Inflammatory macrophage treated with lipopolysaccharide for 1 hour (primary cell): ENCODE measurements around the gene NFKBIL1.

Source experiments
- DNase-seq, 2 donors: peaks; one replicate each; pipeline ENCODE4 v3.0.0-alpha.2; 2020 to 2022

Gene NFKBIL1

DNA sequence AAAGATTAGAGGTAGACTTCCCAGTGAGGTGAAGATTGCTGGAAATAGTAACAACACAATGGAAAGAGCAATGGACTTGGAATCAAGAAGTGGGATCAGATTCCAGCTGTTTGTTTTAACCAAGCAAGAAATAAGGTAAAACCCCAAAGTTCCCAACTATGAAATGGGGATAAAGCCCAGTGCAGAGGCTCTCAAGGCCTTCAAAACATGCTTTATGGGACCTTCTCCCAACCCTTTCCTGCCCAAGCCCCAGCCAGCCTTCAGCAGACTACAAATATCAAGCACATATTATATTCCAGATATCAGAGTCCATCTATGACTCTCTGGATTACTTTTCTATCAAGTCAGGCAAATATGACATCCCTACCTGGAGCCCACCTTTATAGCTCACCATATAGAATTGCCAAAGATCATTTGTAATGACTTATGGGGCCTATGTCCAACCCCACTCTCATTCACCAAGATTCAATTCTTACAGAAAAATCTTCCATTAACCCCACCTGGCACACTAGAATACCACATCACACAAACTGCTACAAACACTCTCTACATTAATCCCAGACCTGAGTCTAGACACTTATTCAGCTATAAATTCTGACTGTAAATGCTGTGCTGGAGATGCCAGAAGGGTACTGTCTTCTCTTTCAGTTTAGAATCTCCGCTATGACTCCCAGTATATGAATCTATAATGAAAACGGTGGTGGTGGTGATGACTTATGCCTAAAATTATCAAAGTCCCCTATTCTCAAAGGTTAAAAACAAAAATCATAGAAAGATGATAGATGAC, 11.7 kb upstream of the NFKBIL1 start:
- no peak for DNase-seq

DNA sequence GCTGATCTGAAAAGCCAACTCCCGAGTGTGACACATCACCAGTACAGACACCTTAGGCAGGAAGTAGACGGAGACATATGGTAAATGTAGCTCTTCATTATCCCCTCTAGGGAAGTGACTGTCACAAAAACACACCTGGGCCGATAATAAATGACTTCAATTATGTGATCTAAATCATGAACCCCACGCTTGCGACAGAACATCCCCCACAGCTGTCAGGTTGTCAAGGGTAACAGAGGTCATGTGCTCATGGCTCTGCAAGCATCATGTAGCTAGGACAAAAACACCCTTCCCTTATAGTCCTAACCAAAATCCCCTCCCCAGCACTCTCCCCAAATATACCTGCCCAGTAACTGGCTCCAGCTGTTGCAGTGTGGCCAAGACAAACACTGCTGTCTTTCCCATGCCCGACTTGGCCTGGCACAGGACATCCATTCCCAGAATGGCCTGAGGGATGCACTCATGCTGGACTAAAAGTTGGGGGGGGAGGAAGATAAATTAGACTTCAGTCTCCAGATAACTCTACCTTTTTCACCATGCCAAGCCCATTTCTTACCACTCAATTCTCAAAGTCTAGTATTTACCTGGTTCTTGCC, 8.5 kb upstream of the NFKBIL1 start:
- no peak for DNase-seq

DNA sequence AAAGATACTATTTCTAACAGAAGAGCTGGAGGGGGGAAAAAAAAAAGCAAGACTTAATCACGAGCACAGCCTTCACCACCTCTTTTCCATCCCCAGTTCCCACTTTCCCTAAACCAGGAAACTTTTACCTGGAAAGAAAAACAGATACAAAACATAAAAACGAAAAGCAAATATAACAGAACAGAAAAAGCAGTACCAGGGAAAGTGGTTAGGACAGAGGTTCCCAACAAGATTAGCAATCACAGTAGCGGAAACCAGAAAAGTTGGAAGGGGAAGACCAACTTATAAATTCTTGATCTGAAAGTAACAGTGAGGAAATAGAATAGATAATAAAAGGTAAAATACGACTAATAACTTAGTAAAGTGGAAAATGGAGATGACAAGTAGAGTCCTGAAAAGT, 6.8 kb upstream of the NFKBIL1 start:
- DNase-seq: no peak

DNA sequence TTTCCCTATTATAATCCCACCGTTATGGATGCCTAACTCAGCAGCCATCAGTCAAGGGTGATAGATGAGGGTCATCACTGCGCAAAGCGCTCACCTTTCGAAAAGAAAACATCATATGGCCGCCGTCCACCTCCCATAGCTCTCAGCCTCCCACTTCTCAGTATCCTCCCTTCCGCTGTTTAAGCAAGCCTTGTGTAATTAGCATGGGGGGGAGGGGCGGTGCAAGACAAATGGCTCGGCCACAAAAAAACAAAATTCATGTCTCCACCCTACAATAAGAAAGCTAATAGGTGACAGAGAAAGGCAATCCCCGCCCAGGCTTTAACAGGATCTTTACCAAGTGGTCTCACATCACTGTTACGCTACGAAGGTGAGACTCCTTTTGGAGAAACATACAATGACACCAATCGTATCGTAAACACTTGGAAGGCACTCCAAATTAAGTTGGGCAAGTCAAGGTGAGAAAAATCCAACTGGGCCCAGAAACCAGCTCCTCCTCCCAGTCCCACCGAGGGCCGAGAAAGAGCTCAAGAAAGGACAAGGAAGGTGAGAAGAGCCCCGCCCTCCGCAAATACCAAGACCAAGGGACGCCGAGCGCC, 6.2 kb upstream of the NFKBIL1 start:
- peak in 1 of 2 donors; percentile 66 for DNase-seq

DNA sequence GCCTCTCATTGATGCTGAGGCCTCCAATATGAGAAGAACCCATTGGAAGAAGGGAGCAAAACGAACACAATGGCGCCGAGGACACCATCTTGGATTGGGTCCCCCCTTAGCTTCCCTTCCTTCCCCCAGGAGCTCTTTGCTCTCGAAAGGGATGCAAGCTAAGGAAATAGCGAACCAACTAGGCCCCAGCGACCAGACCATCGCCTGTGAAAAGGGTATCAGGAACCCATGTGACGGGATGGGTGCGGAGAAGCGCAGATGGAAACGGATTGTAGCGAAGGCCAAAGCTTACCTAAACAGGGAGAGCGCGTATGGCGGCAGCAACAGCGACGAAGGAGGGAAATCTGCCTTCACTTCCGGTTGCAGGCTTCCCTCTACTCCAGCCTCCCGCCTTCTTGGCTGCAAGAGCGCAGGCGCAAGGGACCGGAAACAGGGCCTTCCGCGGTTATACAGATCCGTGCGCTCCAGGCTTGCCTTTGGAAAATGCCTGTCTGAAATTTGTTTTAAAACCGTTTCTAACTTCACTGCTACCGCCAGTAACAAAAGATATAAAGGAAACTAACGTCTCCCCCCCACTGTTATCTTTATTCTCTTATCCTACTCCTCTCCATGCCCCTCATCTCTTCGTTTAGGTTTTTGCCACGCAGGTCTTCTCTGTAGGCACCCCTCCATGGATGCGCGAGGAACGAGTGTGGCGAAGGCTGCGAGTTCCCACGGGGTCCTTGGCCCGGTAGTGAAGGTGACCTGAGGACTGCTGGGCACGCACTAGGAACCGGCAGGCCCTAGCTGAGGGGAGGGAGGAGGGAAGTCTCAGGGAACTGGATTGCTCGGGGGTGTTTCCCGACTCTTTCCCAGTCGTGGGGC, 5.5 kb upstream of the NFKBIL1 start, which contains the start of gene DDX39B:
Gene DDX39B, minus strand, starts transcription at position 346 of the 864 bp plus-strand sequence. CDS start 1,471 bp downstream, outside the sequence.
- DNase-seq: peak; percentile 95 to 96

DNA sequence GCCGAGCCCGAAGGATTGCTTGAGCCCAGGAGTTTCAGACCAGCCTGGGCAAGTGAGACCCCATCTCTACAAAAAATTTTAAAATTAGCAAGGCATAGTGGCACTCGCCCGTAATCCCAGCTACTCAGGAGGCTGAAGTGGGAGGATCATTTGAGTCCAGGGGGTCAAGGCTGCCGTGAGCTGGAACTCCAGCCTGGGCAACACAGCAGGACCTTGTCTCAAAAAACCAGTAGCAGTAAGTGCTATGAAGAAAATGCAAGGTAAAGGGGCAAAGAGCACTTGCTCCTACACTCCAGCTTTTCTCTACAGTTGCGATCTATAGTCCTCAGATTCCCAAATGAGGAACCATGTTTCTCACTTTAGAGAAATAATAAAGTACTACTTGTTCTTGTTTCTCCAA, 3.8 kb upstream of the NFKBIL1 start:
- no peak for DNase-seq

DNA sequence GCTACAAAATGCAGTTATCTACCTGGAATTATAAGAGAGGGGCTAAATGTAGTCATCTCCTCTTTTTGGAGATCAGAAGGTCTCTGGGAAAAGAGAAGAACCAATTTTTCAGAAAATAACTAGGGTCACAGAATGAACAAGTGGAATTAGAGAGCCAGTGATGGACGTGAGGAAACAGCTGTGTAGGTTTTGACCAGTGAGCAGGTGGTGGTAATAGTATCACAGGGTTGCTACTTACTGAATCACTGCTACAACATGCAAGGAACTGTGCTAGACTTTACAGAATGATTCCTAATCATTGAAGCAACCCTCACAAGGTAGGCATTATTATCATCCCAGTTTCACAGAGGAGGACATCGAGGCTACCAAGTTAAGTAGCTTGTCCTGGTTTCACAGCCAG, 2.7 kb upstream of the NFKBIL1 start:
- DNase-seq: no peak

DNA sequence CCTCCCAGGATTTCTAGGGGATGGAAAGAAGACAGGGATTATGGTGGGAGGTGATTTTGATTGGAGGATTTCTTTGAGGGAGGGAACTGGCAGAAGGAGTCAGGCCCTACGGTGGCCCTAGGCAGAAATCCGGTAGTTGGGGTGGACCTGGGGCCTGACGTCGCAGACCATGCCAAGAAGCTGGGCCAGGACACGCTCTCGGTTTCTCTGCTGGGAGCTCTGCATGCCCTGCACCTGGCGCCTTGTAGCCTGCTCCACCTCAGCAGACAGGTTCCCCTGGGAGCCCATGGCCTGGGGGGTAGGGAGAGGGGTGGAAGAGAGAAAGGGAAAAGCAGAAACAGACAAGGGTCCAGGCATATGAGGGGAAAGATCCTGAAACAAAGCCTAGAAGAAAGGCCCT, 2.1 kb upstream of the NFKBIL1 start:
- no peak for DNase-seq

DNA sequence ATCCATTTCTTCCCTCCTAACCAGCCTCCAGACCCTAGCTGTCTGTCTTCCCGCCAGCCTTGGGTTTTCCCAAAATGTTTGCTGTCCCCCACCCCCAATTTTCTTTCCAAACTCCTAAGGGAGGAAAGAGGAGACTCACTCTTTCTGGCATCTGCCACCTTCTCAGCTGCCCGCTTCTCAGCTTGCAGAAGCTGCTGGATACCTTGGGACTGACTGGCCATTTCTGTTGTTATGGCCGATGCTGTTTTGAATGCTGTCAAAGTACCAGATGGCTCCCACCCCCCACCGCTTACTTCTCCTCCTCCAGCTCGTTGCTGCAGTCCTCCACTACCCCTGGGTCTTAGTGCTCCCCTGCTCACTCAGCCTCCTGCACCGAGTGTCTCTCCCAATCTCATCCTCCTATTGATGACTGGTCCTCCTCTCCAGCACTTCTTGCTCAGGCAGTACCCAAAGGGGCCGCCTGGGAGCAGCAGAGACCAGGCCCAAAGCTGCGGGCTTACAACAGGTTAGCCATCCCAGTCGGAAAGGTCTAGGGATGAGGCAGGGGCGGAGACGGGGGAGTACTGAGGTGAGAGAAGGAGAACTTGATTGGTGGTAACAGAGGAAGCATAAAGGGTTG, 960 bp upstream of the NFKBIL1 start, which contains the start of gene ATP6V1G2:
Gene ATP6V1G2, minus strand, starts transcription at position 270 of the 619 bp plus-strand sequence. Its CDS starts 49 bp downstream, at position 221.
- DNase-seq: peak; percentile 54 to 85

DNA sequence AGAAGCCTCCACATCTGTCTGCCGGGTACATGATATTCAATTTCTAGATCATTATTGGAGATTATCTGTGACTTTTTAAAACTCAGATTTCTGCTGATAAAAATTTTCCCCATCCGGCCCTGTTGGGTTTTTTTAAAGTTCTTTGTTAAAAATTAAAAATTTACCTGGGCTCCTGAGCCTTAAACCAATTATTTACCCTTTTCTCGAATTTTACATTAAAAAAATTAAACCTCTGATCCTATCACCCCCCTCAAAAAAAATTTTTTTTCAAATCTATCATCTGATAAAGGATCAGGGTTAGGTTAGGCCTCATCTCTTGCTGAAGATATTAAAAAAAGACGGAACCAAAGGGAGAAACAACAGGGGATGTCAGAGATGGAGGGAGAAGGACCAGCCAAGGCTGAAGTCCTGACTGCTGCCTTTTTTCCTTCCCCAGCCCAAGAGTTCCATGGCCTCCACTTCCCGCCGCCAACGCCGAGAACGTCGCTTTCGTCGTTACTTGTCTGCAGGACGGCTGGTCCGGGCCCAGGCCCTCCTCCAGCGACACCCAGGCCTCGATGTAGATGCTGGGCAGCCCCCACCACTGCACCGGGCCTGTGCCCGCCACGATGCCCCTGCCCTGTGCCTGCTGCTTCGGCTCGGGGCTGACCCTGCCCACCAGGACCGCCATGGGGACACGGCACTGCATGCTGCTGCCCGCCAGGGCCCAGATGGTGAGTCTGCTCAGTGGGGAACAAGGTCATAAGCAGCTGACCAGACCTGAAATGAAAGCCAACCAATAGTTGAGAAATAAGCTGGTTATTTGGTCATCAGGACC, 527 bp downstream of the NFKBIL1 start:
- DNase-seq: peak; percentile 34 to 60

DNA sequence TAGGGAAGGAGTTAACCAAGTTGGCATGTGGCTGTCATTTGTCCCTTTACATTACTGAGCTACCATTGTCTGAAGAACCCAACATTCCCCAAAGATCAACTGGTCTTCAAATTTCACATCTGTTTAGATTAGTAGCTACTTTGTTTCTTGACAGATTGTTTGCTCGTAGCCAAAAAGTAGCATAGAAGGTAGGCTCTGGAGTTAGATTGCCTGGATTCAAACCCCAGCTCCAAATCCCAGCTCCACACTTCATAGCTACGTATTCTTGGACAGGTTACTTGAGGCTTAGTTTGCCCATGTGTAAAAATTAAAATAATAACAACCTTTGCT, 1.1 kb downstream of the NFKBIL1 start:
- no peak for DNase-seq

DNA sequence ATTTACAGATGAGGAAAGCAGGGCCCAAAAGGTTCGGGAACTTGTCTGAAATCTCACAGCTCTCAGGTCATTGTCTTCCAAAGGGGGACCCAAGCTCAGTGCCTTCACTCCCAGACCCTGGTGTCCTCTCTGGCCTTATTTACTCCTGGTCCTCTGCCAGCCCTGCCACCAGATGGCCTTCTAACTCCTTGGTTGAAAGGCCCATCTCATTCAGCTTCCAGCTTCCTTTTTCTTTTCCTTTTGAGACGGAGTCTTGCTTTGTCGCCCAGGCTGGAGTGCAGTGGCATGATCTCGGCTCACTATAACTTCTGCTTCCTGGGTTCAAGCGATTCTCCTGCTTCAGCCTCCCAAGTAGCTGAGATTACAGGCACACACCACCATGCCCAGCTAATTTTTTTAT, 4.0 kb downstream of the NFKBIL1 start:
- peak; percentile 85 to 89 for DNase-seq

DNA sequence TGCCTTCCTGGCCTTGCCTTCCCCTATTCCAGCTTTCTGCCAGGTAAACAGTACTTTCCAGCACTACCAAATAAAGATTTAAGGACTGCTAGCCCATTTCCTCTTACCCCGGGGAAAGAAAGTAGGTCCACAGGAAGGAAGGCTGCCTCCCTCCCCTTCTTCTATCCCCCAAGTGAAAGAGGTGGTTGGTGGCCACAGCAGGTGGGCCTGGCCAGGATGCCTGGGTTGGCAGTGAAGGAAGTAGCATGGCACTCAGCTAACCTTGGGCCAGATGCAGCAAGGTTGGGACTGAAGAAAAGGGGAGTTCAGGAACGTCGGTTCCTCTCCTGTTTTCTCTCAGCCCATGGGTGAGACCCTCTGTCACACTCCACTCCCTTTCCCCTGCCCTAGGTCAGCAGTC, 8.9 kb downstream of the NFKBIL1 start:
- no peak for DNase-seq

DNA sequence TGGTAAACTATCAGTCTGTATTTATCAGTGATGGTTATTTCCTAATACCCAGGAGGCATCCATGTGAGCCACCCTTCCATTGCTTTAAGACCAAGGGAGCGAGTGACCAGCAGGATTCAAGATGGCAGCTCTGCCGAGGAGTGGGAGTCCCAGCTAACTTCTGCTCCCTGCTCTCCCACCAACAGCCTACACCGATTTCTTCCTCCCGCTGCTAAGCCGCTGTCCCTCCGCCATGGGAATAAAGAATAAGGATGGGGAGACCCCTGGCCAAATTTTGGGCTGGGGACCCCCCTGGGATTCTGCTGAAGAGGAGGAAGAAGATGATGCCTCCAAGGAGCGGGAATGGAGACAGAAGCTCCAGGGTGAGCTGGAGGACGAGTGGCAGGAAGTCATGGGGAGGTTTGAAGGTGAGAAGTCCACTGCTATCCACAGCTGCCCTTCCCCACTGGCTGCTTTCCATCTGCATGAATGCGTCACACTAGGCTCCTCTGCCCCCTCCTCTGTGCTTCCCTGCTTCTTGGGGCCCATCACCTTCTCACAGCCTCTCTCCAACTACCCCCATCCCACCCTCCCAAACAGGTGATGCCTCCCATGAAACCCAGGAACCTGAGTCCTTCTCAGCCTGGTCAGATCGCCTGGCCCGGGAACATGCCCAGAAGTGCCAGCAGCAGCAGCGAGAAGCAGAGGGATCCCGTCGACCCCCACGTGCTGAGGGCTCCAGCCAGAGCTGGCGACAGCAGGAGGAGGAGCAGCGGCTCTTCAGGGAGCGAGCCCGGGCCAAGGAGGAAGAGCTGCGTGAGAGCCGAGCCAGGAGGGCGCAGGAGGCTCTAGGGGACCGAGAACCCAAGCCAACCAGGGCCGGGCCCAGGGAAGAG, 10.3 kb downstream of the NFKBIL1 start:
- no peak for DNase-seq

DNA sequence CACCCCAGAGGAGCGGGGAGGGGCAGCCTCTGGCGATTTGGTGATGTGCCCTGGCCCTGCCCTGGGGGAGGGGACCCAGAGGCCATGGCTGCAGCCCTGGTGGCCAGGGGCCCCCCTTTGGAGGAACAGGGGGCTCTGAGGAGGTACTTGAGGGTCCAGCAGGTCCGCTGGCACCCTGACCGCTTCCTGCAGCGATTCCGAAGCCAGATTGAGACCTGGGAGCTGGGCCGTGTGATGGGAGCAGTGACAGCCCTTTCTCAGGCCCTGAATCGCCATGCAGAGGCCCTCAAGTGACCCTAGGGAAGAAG, 10.9 kb downstream of the NFKBIL1 start:
- no peak for DNase-seq

DNA sequence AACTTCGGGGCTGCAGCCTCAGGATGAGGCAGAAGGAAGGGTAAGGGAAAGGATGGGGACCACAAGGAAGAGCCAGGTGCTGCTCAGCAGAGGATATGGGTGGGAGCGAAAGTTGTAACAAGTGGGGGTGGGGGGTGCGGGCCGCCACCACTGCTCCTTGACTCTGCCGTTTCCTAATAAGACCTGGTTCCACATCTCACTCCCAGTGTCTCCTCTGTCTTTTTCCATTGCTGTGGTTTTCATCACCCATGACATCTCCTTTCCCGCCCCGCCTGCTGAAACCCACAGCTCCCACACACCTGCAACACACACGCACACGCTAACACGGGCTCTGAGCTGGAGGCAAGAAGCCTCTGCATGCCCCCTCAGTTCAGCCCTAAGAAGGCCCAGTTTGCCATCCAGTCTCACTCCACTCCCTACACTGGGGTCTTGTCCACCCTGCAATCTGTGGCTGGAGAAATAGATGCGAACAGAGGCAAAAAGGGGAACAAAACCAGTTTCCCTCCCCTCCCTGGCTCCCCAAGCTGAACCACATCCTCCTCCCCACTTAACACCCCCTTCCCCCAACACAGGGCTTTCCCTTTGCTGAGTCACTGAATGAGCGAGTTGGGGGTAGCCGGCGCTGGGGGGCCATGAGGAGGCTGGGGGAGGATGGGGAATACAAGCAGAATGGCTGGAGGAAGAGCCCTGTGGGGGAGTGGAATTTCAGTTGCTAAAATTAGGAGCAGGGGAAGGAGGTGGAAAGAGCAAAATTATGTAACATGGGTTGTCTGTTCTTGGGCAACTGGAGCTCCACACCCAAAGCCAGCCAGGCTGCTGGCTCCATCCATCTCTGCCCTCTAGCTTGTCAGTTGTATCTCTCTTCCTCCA, 11.5 kb downstream of the NFKBIL1 start:
- peak; percentile 98 to 99 for DNase-seq

DNA sequence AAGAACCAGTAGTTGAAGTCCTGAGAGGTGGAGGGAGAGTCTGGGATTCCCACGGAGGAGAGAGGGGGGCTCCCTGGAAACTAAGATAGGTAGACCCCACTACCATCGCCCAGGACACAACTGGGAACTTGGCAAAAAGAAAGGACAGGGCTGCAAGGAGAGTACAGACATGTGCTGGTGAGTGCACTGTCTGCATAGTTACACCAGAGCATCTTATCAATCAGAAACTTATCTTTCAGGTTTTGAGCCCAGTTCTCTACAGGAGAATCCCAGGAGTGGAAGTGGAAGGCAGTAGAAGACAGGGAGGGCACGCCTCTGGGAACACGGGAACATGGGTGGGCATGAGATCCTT, 12.2 kb downstream of the NFKBIL1 start:
- DNase-seq: no peak

DNA sequence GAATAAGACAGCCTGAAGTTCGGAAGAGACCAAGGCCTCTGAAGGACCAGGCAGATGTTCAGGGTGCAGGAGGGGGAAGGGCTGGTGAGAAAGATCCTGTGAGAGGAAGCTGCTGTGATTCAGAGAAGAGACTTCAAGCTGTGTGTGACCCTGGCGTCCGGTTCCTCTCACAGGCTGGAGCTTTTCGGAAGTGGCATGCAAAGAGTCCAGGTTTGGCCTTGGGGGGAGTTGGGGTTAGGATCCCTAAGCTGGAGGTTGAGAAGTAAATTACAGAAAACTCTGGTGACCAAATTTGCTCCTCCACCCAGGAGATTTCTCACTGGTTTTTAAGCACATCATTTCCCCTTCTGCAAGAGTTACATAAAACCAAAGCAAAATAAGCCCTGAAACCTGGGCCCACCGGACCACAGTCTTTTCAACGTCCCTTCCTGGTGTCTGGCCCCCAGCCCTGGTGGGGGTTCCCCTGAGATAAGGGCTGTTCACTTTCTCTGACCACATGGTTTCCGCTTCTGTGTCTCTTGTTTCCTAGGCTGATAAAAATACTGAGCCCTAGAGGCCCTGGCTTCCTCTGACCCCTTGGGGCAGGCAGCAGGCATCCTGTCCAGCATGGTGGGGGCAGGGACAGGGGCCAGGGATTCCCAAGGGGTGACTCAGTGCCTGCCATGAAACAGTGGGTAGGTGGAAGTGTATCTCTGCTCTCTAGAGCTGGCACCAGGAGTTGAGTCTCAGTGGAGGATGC, 12.7 kb downstream of the NFKBIL1 start:
- peak; percentile 89 to 94 for DNase-seq

DNA sequence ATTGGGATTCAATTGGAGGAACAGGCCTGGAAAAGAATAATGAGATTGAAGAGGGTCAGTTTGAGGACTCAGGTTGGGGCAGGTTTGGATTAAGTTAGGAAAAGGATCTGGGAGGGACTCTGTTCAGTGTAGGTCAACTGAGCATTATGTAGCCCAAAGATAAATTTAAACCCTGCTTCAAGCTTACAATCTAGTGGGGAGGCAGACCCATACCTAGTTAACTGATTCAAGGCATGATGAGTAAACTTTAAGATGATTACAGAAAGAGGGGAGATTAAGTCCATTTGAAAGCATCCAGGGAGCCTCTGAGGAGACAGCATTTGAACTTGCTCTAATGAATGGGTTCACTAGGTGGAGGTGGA, 13.3 kb downstream of the NFKBIL1 start:
- DNase-seq: no peak
